IPS-20b (cell line): ENCODE data around the gene ARHGAP15.

ENCODE experiments used
- H3K27ac ChIP-seq: one replicate; pipeline ENCODE4 v1.5.1; 2013; ENCODE audit warnings: low read length
- H3K27me3 ChIP-seq: 2 replicates; pipeline ENCODE4 v1.6.1; 2013; ENCODE audit warnings: mild to moderate bottlenecking, low read length, inconsistent platforms; ENCODE audit not compliant: insufficient read depth
- H3K36me3 ChIP-seq: 2 replicates; pipeline ENCODE4 v1.6.1; 2013; ENCODE audit warnings: low read depth, mild to moderate bottlenecking, inconsistent platforms, low read length, moderate library complexity; ENCODE audit not compliant: insufficient read depth
- H3K4me1 ChIP-seq: 2 replicates; pipeline ENCODE4 v1.6.1; 2013; ENCODE audit warnings: mild to moderate bottlenecking, control low read depth, inconsistent platforms, low read length, moderate library complexity; ENCODE audit not compliant: insufficient read depth
- H3K4me3 ChIP-seq: 2 replicates; pipeline ENCODE4 v1.5.1; 2013; ENCODE audit warnings: mild to moderate bottlenecking, low read length, inconsistent platforms
- H3K9ac ChIP-seq: 2 replicates; pipeline ENCODE4 v1.6.1; 2013; ENCODE audit warnings: low read depth, mild to moderate bottlenecking, inconsistent platforms, low read length, moderate library complexity
- H3K9me3 ChIP-seq: 2 replicates; pipeline ENCODE4 v1.6.1; 2013; ENCODE audit warnings: mild to moderate bottlenecking, low read depth, low read length, inconsistent platforms; ENCODE audit not compliant: insufficient read depth

Gene ARHGAP15

GRCh38 chr2:143357966-143358365, 228.7 kb downstream of the ARHGAP15 start:
- Histone ChIP-seq H3K4me3 (no peak overlapping the region), H3K9ac (no peak overlapping the region), H3K27ac (no peak overlapping the region), H3K36me3 (no peaks in the 10 kb centered on the region), H3K4me1 (no peaks in the 10 kb centered on the region), H3K9me3 (no peaks in the 10 kb centered on the region), H3K27me3 (no peaks in the 10 kb centered on the region)

GRCh38 chr2:143361346-143361745, 232.1 kb downstream of the ARHGAP15 start:
- Histone ChIP-seq H3K9me3 (no peaks in the 10 kb centered on the region), H3K27ac (no peak overlapping the region), H3K27me3 (no peaks in the 10 kb centered on the region), H3K36me3 (no peaks in the 10 kb centered on the region), H3K4me1 (no peaks in the 10 kb centered on the region), H3K9ac (no peak overlapping the region), H3K4me3 (no peak overlapping the region)

GRCh38 chr2:143371616-143372015, 242.4 kb downstream of the ARHGAP15 start:
- Histone ChIP-seq H3K27ac (no peak overlapping the region), H3K9me3 (no peaks in the 10 kb centered on the region), H3K4me1 (no peaks in the 10 kb centered on the region), H3K9ac (no peak overlapping the region), H3K4me3 (no peak overlapping the region), H3K36me3 (no peaks in the 10 kb centered on the region), H3K27me3 (no peaks in the 10 kb centered on the region)

GRCh38 chr2:143375384-143375880, 246.2 kb downstream of the ARHGAP15 start:
- Histone ChIP-seq H3K36me3 (no peaks in the 10 kb centered on the region), H3K9ac (no peak overlapping the region), H3K9me3 (no peaks in the 10 kb centered on the region), H3K4me3 (no peak overlapping the region), H3K27ac (no peak overlapping the region), H3K4me1 (no peaks in the 10 kb centered on the region), H3K27me3 (no peaks in the 10 kb centered on the region)

GRCh38 chr2:143378996-143379395, 249.8 kb downstream of the ARHGAP15 start:
- Histone ChIP-seq H3K9me3 (no peaks in the 10 kb centered on the region), H3K4me3 (no peak overlapping the region), H3K9ac (no peak overlapping the region), H3K27me3 (no peaks in the 10 kb centered on the region), H3K36me3 (no peaks in the 10 kb centered on the region), H3K27ac (no peak overlapping the region), H3K4me1 (no peaks in the 10 kb centered on the region)

DNA sequence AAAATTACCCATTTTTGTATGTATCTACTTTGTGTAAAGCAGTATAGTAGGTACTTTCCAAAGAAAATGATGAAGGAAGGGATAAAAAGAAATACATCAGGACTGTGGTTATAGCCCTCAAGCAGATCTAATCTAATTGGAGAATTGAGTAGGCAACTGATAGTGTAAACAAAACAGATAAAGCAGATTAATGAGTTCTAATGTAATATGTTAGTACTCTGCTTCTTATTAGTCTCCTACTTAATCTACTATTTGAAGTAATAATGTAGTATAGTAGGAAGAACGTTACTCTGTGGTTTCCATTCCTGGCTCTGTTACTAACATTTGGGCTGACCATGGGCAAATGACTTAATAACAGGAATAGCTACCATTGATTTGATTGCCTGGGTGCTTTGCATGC, 250.7 kb downstream of the ARHGAP15 start:
- no peak overlapping the region for H3K27ac ChIP-seq
- no peak overlapping the region for H3K4me3 ChIP-seq
- H3K4me1 ChIP-seq: no peaks in the 10 kb centered on the region
- H3K36me3 ChIP-seq: no peaks in the 10 kb centered on the region
- no peak overlapping the region for H3K9ac ChIP-seq
- no peaks in the 10 kb centered on the region for H3K9me3 ChIP-seq
- no peaks in the 10 kb centered on the region for H3K27me3 ChIP-seq

DNA sequence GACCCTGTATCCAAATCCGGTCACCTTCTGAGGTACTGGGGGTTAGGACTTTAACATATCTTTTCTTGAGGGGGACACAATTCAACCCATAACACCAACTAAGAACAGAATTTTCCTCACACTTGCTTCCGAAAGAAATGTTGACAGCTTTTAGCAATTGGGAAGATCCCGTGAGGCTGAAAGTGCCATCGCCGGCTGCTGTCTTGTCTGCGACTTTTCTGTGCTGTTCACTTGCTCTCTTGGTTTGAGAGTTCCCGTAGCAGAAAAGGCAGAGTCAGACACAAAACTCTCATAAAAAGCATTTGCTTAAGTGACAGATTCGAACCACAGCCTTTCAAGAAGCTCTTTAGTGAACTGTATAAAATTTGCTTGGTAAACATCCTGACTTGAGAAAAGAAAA, 253.4 kb downstream of the ARHGAP15 start:
- no peaks in the 10 kb centered on the region for H3K27me3 ChIP-seq
- H3K4me3 ChIP-seq: no peak overlapping the region
- H3K4me1 ChIP-seq: no peaks in the 10 kb centered on the region
- H3K27ac ChIP-seq: no peak overlapping the region
- no peaks in the 10 kb centered on the region for H3K9me3 ChIP-seq
- H3K36me3 ChIP-seq: no peaks in the 10 kb centered on the region
- H3K9ac ChIP-seq: no peak overlapping the region

- Histone ChIP-seq H3K36me3 (no peaks in the 10 kb centered on the region), H3K4me1 (no peaks in the 10 kb centered on the region), H3K9ac (no peak overlapping the region), H3K27me3 (no peaks in the 10 kb centered on the region), H3K4me3 (no peak overlapping the region), H3K9me3 (no peaks in the 10 kb centered on the region), H3K27ac (no peak overlapping the region)
Observed at GRCh38 chr2:143383016-143383415, 253.8 kb downstream of the ARHGAP15 start.

GRCh38 chr2:143384111-143384510, 254.9 kb downstream of the ARHGAP15 start:
- no peak overlapping the region for H3K27ac ChIP-seq
- H3K9ac ChIP-seq: no peak overlapping the region
- no peaks in the 10 kb centered on the region for H3K27me3 ChIP-seq
- no peak overlapping the region for H3K4me3 ChIP-seq
- H3K4me1 ChIP-seq: no peaks in the 10 kb centered on the region; the same call in 1 of the 2 replicates
- no peaks in the 10 kb centered on the region for H3K36me3 ChIP-seq
- no peaks in the 10 kb centered on the region for H3K9me3 ChIP-seq

DNA sequence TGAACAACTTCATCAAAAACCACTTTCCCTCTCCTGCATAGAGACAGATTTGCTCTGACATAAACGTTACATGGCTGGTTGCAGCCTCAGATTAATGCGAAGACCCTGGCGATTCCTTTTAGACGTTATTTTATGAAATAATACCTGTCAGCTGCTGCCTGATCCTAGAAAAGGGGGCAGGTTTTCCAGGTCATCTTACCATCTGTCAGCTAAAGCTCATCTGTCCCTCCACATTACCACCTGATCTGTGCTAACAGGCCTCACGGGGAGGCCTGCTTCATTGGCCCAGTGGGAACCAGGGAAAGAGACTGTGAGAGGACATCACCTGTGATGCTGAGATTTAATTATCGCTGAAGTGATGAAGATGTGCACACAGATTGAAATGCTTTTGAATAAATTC, 261.0 kb downstream of the ARHGAP15 start:
- Histone ChIP-seq H3K4me3 (no peak overlapping the region), H3K27me3 (no peaks in the 10 kb centered on the region), H3K9me3 (no peaks in the 10 kb centered on the region), H3K36me3 (no peaks in the 10 kb centered on the region), H3K27ac (no peak overlapping the region), H3K4me1 (peaks cover 8% of the 10 kb centered on the region; the same call in 1 of the 2 replicates), H3K9ac (no peak overlapping the region)

- no peak overlapping the region for H3K4me3 ChIP-seq
- H3K9ac ChIP-seq: no peak overlapping the region
- no peaks in the 10 kb centered on the region for H3K27me3 ChIP-seq
- peaks cover 8% of the 10 kb centered on the region; the same call in 1 of the 2 replicates for H3K4me1 ChIP-seq
- H3K36me3 ChIP-seq: no peaks in the 10 kb centered on the region
- H3K27ac ChIP-seq: no peak overlapping the region
- no peaks in the 10 kb centered on the region for H3K9me3 ChIP-seq
Observed at GRCh38 chr2:143392358-143392757, 263.1 kb downstream of the ARHGAP15 start.

- Histone ChIP-seq H3K27me3 (no peaks in the 10 kb centered on the region), H3K9me3 (no peaks in the 10 kb centered on the region), H3K4me1 (peaks cover 8% of the 10 kb centered on the region; the same call in 1 of the 2 replicates), H3K9ac (no peak overlapping the region), H3K36me3 (no peaks in the 10 kb centered on the region), H3K27ac (no peak overlapping the region), H3K4me3 (no peak overlapping the region)
Observed at GRCh38 chr2:143394062-143394461, 264.8 kb downstream of the ARHGAP15 start.
